Omental fat pad (tissue), 4 donors: ENCODE data around the gene HINFP. TPM values are rescaled to one million over a fixed set of nuclear protein-coding genes. Genes with fewer than 3 reads are reported as not detected.
A peak's percentile ranks its signal among the peaks of the same experiment; 100 is the strongest.

Experiments used
- ATAC-seq: fragments of 150-250 bp; one replicate; pipeline ENCODE4 v1.9.1; 2016; ENCODE audit warnings: mild to moderate bottlenecking, moderate library complexity; ENCODE audit not compliant: low FRiP score
- DNase-seq: peaks from one replicate; pipeline ENCODE4 v3.0.0-alpha.2; 2019; ENCODE audit warnings: low spot score
- CTCF ChIP-seq, 3 donors: fragments of 450-650 bp; IDR thresholded peaks; one replicate each; pipeline ENCODE4 v1.5.1; 2016 to 2017; ENCODE audit warnings: antibody characterized with exemption in 3 of 3, mild to moderate bottlenecking in 3 of 3, moderate library complexity in 2 of 3
- total RNA-seq, 4 donors: library from RNA; depleted of rRNA; stranded (reverse); fragments of >200 nt; gene quantifications; one replicate each; pipeline ENCODE4 v1.1.0, GENCODE V29; 2016

The HINFP gene
- total RNA-seq, 4 donors from 2014 or later: 10.2 to 31.0 (median 24.4) TPM

DNA sequence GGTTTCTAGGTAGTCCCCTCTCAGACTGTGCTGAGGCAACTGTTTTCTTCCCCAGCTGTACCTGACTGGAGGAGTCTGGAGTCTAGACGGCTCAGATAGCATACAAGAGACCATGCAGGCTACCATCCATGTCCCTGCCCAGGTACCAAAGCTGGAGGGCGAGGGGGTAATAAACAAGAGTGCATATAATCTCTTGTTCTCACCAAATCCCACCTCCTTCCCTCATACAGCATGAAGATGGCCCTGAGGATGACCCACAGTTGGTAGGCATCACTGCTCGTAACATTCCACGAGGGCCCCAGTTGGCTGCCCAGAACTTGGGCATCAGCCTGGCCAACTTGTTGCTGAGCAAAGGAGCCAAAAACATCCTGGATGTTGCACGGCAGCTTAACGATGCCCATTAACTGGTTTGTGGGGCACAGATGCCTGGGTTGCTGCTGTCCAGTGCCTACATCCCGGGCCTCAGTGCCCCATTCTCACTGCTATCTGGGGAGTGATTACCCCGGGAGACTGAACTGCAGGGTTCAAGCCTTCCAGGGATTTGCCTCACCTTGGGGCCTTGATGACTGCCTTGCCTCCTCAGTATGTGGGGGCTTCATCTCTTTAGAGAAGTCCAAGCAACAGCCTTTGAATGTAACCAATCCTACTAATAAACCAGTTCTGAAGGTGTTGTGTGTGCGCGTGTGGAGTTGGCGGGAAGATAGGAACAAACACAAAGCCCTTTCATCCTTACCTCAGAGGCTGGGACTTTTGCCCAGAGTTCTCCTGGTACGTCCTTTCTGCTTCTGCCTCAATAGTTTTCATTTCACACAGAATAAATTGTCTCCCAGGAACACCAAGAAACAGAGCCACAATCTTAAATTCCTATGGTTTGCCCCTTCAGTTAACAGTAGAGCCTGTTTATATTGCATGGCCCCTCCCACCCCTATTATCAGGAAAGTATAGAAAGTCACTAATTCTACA, 28.2 kb upstream of the HINFP start:
- TF ChIP-seq CTCF (IDR thresholded peaks at IDR 0.05): no peak
- DNase-seq (no peak), ATAC-seq (no peak)

DNA sequence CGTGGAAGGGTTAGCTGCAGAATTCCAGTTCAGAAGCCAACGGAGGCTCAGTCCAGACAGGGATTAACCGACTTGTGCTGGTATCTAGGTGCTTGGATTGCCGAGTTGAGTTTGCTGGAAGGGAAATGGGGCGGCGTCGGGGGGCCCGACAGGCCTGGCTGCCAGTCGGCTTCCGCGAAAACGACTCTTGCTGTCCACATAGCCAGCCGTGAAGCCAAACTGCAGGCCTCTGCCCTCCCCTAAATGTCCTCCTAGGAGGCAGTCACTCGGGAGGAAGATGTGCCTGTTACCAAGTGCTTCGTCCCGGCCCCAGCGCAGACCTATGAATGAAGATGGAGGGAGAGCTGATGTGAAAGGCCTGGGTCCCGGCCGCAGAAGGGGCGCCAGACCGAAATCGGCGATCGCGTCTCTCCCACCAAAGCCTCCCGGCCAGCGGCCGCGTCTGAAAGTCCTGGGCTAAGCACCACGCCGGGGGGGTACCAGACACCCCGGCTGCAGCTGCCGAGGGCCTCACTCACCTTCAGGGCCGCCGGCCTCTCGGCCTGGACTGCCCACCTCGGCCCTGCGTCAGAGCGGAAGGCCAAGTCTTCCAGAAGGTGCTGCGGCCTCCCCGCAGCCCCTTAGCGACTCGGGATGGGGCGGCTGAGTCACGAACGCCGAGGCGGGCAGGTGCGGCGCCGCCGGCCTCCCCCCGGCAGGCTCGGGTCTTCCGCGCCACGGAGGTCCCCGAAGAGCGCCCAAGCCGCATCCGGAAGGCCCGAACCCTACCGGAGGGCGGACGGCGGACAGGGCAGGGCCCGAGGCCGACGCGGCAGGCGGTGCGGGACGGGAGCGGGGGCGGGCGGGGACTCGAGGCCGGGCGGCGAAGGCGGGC, 27.2 kb upstream of the HINFP start:
- no peak for TF ChIP-seq CTCF (IDR thresholded peaks at IDR 0.05)
- DNase-seq: no peak
- peak; percentile 61 for ATAC-seq

GRCh38 chr11:119094816-119095065, 26.6 kb upstream of the HINFP start:
- TF ChIP-seq CTCF (IDR thresholded peaks at IDR 0.05): peak in 1 of 3 donors; percentile 18

DNA sequence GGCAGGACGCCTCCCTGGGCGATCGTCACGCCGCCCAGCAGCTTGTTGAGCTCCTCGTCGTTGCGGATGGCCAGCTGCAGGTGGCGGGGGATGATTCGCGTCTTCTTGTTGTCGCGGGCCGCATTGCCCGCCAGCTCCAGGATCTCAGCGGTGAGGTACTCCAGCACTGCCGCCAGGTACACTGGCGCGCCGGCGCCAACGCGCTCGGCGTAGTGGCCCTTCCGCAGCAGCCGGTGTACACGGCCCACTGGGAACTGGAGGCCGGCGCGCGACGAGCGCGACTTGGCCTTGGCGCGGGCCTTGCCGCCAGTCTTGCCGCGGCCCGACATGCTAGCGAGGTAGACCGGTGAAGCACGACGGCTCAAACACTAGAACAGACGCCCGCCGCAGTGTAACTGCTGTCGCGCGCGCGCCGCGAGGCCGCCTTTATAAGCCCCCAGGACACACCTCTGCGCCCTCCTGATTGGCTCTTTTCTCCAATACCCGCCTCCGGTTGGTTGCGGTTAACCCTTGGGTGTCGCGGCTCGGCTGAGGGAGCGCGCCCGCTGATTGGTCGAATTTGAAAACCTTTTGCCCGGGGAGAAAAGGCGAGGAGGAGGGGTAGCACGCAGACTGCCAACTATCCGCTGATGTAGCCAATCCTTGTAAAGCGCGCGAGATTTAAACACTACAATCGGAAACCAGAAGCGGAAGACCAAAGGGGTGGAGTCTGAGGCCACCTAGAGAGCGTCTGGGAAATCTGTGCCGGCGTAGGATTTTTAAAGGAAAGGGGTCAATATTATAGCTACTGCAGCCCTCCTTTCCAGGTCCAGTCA, 26.1 kb upstream of the HINFP start:
- TF ChIP-seq CTCF (IDR thresholded peaks at IDR 0.05): no peak
- ATAC-seq: peak; percentile 92
- peak; percentile 97 for DNase-seq

More at GRCh38 chr11:119094816-119095065, 26.6 kb upstream of the HINFP start:
- DNase-seq (no peak), ATAC-seq (peak; percentile 75)

- ATAC-seq: no peak
- DNase-seq: no peak
- TF ChIP-seq CTCF (IDR thresholded peaks at IDR 0.05): no peak
These were observed 21.7 kb upstream of the HINFP start for GRCh38 chr11:119099711-119100110.

- ATAC-seq (no peak), DNase-seq (no peak)
- TF ChIP-seq CTCF (IDR thresholded peaks at IDR 0.05): no peak
These were observed 21.0 kb upstream of the HINFP start for GRCh38 chr11:119100246-119100970.
